Measurements from ENCODE around the gene VOPP1.
"Not testable (repeated sequence)": the region's sequence is repeated elsewhere in the genome, so short reads cannot be mapped to it uniquely, and the experiment has no call there.

The VOPP1 gene

DNA sequence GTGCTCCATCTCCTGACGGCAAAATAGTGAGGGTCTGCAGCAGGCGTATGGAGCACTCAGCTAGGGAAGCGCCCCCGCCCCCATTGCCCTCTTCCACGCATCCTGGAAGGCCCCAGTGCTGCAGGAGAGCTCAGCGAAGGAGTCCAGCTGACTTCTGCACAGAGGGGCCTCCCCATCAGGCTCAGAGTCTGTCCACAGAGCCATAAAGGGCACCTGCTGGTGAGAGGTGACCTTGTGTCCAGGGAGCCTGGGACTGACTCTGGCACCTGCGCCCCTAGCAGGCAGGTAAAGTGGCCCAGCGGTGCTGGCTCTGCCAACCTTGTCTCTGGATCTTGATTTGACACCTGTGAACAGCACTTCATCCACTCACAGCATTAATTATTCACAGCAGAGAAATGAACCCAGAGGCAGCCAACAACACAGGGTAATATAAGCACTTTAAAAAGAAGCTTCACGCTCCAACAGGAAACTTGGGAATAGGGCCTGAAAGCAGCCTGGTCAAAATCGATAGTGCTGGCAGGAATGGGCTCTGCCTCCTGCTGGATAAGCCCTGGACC is 59.6 kb downstream of the VOPP1 start:
- H3F3A ChIP-seq (ENCODE audit: insufficient read depth): 0 out of 2 replicates have a peak, but pooled peaks cover 4% of the 10 kb centered on the region
- no peak overlapping the region for H2AFZ ChIP-seq (ENCODE audit: low read depth, low read length, severe bottlenecking)
- H3K4me3 ChIP-seq (ENCODE audit: insufficient read depth, low read length, poor library complexity, severe bottlenecking): no peak overlapping the region
- no peaks in the 10 kb centered on the region for H3K9me2 ChIP-seq (replicated peaks; ENCODE audit: insufficient read depth, low read length)
- no peak for TF ChIP-seq EZH2phosphoT487 (conservative IDR thresholded peaks at IDR 0.05; ENCODE audit: low read length)
- H3K9ac ChIP-seq (ENCODE audit: low read length): no peak overlapping the region
- no peak overlapping the region for H3K27ac ChIP-seq (ENCODE audit: low read depth, low read length)
- H3K4me2 ChIP-seq (ENCODE audit: low read depth, low read length, poor library complexity, severe bottlenecking): no peak overlapping the region
- no peaks in the 10 kb centered on the region for H3K36me3 ChIP-seq (ENCODE audit: low read length)
- H4K20me1 ChIP-seq (ENCODE audit: low read depth, low read length): no peaks in the 10 kb centered on the region
- H3K9me3 ChIP-seq (ENCODE audit: insufficient read depth, low read length): no peaks in the 10 kb centered on the region
- no peaks in the 10 kb centered on the region for H3K27me3 ChIP-seq (ENCODE audit: low read length)
- H3K79me2 ChIP-seq (ENCODE audit: insufficient read depth, low read length): 0 out of 2 replicates have a peak, but pooled peaks cover 9% of the 10 kb centered on the region

DNA sequence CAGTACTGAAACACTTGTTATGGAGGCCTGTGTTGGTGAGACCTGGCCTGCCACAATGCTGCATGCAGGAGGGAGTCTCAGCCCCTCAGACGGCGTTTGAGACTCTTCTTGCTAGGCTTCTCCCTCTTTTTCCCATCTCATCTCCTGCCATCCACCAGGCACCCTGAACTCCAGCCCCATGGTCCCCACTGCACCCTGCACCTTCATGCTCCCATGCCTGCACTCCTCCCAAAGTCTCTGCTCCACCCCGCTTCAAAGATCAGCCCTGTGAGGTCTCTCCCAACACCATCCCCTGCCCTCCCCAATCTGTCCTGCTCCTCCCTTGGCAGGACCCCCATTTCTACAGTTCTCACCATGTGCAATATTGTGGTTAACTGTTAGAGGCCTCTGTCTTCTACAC is 61.7 kb downstream of the VOPP1 start:
- Histone ChIP-seq H2AFZ (ENCODE audit: low read depth, low read length, severe bottlenecking) (no peak overlapping the region), H3K36me3 (ENCODE audit: low read length) (no peaks in the 10 kb centered on the region), H3K9ac (ENCODE audit: low read length) (no peak overlapping the region), H4K20me1 (ENCODE audit: low read depth, low read length) (no peaks in the 10 kb centered on the region), H3K9me3 (ENCODE audit: insufficient read depth, low read length) (no peaks in the 10 kb centered on the region), H3K4me3 (ENCODE audit: insufficient read depth, low read length, poor library complexity, severe bottlenecking) (no peak overlapping the region), H3K9me2 (replicated peaks; ENCODE audit: insufficient read depth, low read length) (no peaks in the 10 kb centered on the region), H3K27me3 (ENCODE audit: low read length) (no peaks in the 10 kb centered on the region), H3K27ac (ENCODE audit: low read depth, low read length) (no peak overlapping the region), H3F3A (ENCODE audit: insufficient read depth) (no peaks in the 10 kb centered on the region), H3K79me2 (ENCODE audit: insufficient read depth, low read length) (0 out of 2 replicates have a peak, but pooled peaks cover 9% of the 10 kb centered on the region), H3K4me2 (ENCODE audit: low read depth, low read length, poor library complexity, severe bottlenecking) (no peak overlapping the region)
- TF ChIP-seq EZH2phosphoT487 (conservative IDR thresholded peaks at IDR 0.05; ENCODE audit: low read length): no peak
- TF ChIP-seq, protein P1, sequence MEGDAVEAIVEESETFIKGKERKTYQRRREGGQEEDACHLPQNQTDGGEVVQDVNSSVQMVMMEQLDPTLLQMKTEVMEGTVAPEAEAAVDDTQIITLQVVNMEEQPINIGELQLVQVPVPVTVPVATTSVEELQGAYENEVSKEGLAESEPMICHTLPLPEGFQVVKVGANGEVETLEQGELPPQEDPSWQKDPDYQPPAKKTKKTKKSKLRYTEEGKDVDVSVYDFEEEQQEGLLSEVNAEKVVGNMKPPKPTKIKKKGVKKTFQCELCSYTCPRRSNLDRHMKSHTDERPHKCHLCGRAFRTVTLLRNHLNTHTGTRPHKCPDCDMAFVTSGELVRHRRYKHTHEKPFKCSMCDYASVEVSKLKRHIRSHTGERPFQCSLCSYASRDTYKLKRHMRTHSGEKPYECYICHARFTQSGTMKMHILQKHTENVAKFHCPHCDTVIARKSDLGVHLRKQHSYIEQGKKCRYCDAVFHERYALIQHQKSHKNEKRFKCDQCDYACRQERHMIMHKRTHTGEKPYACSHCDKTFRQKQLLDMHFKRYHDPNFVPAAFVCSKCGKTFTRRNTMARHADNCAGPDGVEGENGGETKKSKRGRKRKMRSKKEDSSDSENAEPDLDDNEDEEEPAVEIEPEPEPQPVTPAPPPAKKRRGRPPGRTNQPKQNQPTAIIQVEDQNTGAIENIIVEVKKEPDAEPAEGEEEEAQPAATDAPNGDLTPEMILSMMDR (IDR thresholded peaks at IDR 0.05; ENCODE audit: insufficient read depth, low read length, poor library complexity, severe bottlenecking): no peak

DNA sequence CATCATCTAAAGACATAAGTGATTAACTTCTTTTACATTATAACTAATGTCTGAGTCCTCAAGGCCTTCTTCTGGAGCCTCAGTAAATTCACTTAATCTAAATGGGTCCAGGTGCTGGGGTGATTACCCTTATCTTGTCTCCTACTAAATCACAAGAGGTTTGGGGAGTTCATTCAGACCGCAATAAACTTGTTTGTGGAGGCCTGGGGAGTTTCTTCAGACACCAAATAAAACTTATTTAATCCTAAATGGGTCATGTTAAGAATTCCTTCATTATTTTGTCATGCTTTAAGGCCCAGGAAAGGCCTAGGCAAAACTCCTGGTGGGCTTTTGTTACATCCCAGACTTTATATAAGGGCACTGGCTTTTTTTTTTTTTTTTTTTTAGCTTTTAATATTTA is 62.1 kb downstream of the VOPP1 start:
- H3K27ac ChIP-seq (ENCODE audit: low read depth, low read length); H3K9ac ChIP-seq (ENCODE audit: low read length); H3K36me3 ChIP-seq (ENCODE audit: low read length); H3F3A ChIP-seq (ENCODE audit: insufficient read depth); H3K27me3 ChIP-seq (ENCODE audit: low read length); H3K4me3 ChIP-seq (ENCODE audit: insufficient read depth, low read length, poor library complexity, severe bottlenecking); H3K9me2 ChIP-seq (replicated peaks; ENCODE audit: insufficient read depth, low read length); H3K4me2 ChIP-seq (ENCODE audit: low read depth, low read length, poor library complexity, severe bottlenecking); H2AFZ ChIP-seq (ENCODE audit: low read depth, low read length, severe bottlenecking); H3K9me3 ChIP-seq (ENCODE audit: insufficient read depth, low read length); H4K20me1 ChIP-seq (ENCODE audit: low read depth, low read length); H3K79me2 ChIP-seq (ENCODE audit: insufficient read depth, low read length): not testable (repeated sequence)

DNA sequence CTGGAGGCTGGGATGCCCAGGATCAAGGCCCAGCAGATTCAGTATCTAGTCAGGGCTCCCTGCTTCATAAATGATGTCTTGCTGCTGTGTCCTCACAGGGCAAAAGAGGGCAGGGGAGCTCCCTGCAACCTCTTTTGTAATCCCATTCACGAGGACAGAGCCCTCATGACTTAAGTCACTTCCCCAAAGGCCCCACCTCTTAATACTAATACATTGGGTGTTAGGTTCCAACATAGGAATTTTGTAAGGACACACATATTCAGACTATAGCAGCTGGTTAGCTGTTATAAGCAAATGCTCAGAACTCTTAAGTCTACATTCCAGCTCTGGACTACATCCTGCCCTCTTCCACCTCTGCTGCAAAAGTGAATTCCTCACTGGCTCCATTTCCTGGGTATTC is 63.0 kb downstream of the VOPP1 start:
- no peaks in the 10 kb centered on the region for H3F3A ChIP-seq (ENCODE audit: insufficient read depth)
- no peaks in the 10 kb centered on the region for H3K27me3 ChIP-seq (ENCODE audit: low read length)
- no peak overlapping the region for H2AFZ ChIP-seq (ENCODE audit: low read depth, low read length, severe bottlenecking)
- H3K9me2 ChIP-seq (replicated peaks; ENCODE audit: insufficient read depth, low read length): no peaks in the 10 kb centered on the region
- no peak overlapping the region for H3K27ac ChIP-seq (ENCODE audit: low read depth, low read length)
- H3K36me3 ChIP-seq (ENCODE audit: low read length): no peaks in the 10 kb centered on the region
- H3K4me2 ChIP-seq (ENCODE audit: low read depth, low read length, poor library complexity, severe bottlenecking): no peak overlapping the region
- H3K9ac ChIP-seq (ENCODE audit: low read length): no peak overlapping the region
- H4K20me1 ChIP-seq (ENCODE audit: low read depth, low read length): no peaks in the 10 kb centered on the region
- 0 out of 2 replicates have a peak, but pooled peaks cover 12% of the 10 kb centered on the region for H3K79me2 ChIP-seq (ENCODE audit: insufficient read depth, low read length)
- TF ChIP-seq EZH2phosphoT487 (conservative IDR thresholded peaks at IDR 0.05; ENCODE audit: low read length): no peak
- TF ChIP-seq, protein P1 (IDR thresholded peaks at IDR 0.05; ENCODE audit: insufficient read depth, low read length, poor library complexity, severe bottlenecking): no peak
- no peaks in the 10 kb centered on the region for H3K9me3 ChIP-seq (ENCODE audit: insufficient read depth, low read length)
- H3K4me3 ChIP-seq (ENCODE audit: insufficient read depth, low read length, poor library complexity, severe bottlenecking): no peak overlapping the region
